Right atrium auricular region (tissue), 2 donors: ENCODE results near the gene MRPL49. TPM values are rescaled to one million over a fixed set of nuclear protein-coding genes. Genes with fewer than 3 reads are reported as not detected.

Experiments used
- DNase-seq: peaks from one replicate; pipeline ENCODE4 v3.0.0-alpha.2; 2019; ENCODE audit warnings: low spot score
- H3K27ac ChIP-seq, 2 donors: fragments of 200-600 bp; sonication (generic); 1 replicate in 1 of 2; 2 replicates in 1 of 2; pipeline ENCODE4 v1.5.1; 2016 to 2019
- H3K27me3 ChIP-seq, 2 donors: fragments of 200-600 bp; sonication (generic); one replicate each; pipeline versions ENCODE4 v1.5.1 to v1.6.0; 2017 to 2019
- H3K36me3 ChIP-seq: fragments of 200-600 bp; sonication (generic); one replicate; pipeline ENCODE4 v1.5.1; 2016
- H3K4me1 ChIP-seq, 2 donors: fragments of 200-600 bp; sonication (generic); one replicate each; pipeline versions ENCODE4 v1.5.1 to v1.6.0; 2017 to 2019
- H3K4me3 ChIP-seq, 2 donors: fragments of 200-600 bp; sonication (generic); 1 replicate in 1 of 2; 2 replicates in 1 of 2; pipeline ENCODE4 v1.5.1; 2017 to 2019; ENCODE audit warnings: mild to moderate bottlenecking in 1 of 2, moderate library complexity in 1 of 2
- H3K9me3 ChIP-seq, 2 donors: fragments of 200-600 bp; sonication (generic); one replicate each; pipeline ENCODE4 v1.5.1; 2019
- CTCF ChIP-seq, 2 donors: fragments of 200-600 bp; sonication (generic); IDR thresholded peaks; one replicate each; pipeline ENCODE4 v1.5.1; 2019; ENCODE audit warnings: antibody characterized with exemption in 2 of 2
- total RNA-seq, 2 donors: library from RNA; depleted of rRNA; stranded (reverse); fragments of >200 nt; gene quantifications; one replicate each; pipeline ENCODE4 v1.1.0, GENCODE V29; 2016

The MRPL49 gene
- 10 to 100 TPM; 38.8 to 47.8 TPM for total RNA-seq

- peak within 1 kb of the TSS; percentile 85 to 96 for H3K4me3 ChIP-seq
- peaks cover 57% of the 10 kb centered on the region for H3K36me3 ChIP-seq
- no peaks in the 10 kb centered on the region for H3K9me3 ChIP-seq
- H3K27ac ChIP-seq: peak within 1 kb of the TSS; percentile 91 to 92
- no peak for TF ChIP-seq CTCF (IDR thresholded peaks at IDR 0.05)
- peaks cover 0 to 31% of the 10 kb centered on the region in 2 donors for H3K4me1 ChIP-seq
- H3K27me3 ChIP-seq: no peaks in the 10 kb centered on the region
- peak; percentile 98 for DNase-seq
These were observed at the start of gene MRPL49, which contains the start of gene FAU for GRCh38 chr11:65121865-65122696. TSS of gene MRPL49 (plus strand) at chr11:65122321. CDS start at chr11:65122347, 26 bp downstream. TSS of gene FAU (minus strand) at chr11:65122134. CDS start at chr11:65121813, 321 bp downstream.

- Histone ChIP-seq H3K36me3 (no peaks in the 10 kb centered on the region), H3K9me3 (no peaks in the 10 kb centered on the region), H3K4me1 (no peaks in the 10 kb centered on the region), H3K27ac (no peak overlapping the region), H3K4me3 (no peak overlapping the region), H3K27me3 (no peaks in the 10 kb centered on the region)
- TF ChIP-seq CTCF (IDR thresholded peaks at IDR 0.05): no peak
- no peak for DNase-seq
These were observed 49.5 kb upstream of the MRPL49 start for GRCh38 chr11:65072631-65072966.

- DNase-seq: no peak
- no peaks in the 10 kb centered on the region for H3K9me3 ChIP-seq
- no peak overlapping the region for H3K4me3 ChIP-seq
- no peaks in the 10 kb centered on the region for H3K27me3 ChIP-seq
- no peak overlapping the region for H3K27ac ChIP-seq
- no peaks in the 10 kb centered on the region for H3K36me3 ChIP-seq
- no peak for TF ChIP-seq CTCF (IDR thresholded peaks at IDR 0.05)
- H3K4me1 ChIP-seq: no peaks in the 10 kb centered on the region
These were observed 44.7 kb upstream of the MRPL49 start for GRCh38 chr11:65077451-65077850.

- Histone ChIP-seq H3K27me3 (no peaks in the 10 kb centered on the region), H3K4me3 (no peak overlapping the region), H3K36me3 (no peaks in the 10 kb centered on the region), H3K4me1 (peaks cover 0 to 2% of the 10 kb centered on the region in 2 donors), H3K27ac (no peak overlapping the region), H3K9me3 (no peaks in the 10 kb centered on the region)
- peak; percentile 32 to 55 for TF ChIP-seq CTCF (IDR thresholded peaks at IDR 0.05)
- no peak for DNase-seq
These were observed 44.0 kb upstream of the MRPL49 start for GRCh38 chr11:65078151-65078550.

- Histone ChIP-seq H3K4me3 (no peak overlapping the region), H3K27me3 (no peaks in the 10 kb centered on the region), H3K36me3 (no peaks in the 10 kb centered on the region), H3K9me3 (no peaks in the 10 kb centered on the region), H3K27ac (no peak overlapping the region), H3K4me1 (peaks cover 0 to 9% of the 10 kb centered on the region in 2 donors)
- TF ChIP-seq CTCF (IDR thresholded peaks at IDR 0.05): no peak
- no peak for DNase-seq
These were observed 43.3 kb upstream of the MRPL49 start for GRCh38 chr11:65078786-65079342.
